ENCODE measurements around the gene LCOR. TPM values are rescaled to one million over a fixed set of nuclear protein-coding genes. Genes with fewer than 3 reads are reported as not detected.

Gene LCOR
- total RNA-seq, 4 donors from 2014 or later = 13.0 to 36.8 (median 17.1) TPM

DNA sequence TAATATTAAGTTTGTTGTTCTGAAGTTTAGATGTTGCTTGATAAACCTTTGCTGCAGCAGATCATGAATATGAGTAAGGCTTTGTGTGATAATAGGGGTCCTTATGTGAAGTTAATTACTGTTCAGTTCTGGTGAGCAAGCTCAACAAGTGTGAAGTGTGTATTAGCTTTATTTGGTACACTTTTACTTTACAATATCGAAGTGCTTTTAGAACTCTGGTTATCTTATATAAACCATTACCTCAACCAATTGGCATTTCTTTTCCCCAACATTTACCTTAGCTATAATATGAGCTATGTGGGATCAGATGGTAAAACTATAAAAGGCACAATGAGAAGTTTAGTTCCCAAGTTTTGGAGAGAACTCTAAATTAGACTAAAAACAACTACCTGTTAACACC lies 127.6 kb downstream of the LCOR start:
- Histone ChIP-seq H3K27me3 (no peaks in the 10 kb centered on the region), H3K4me3 (no peak overlapping the region), H3K9me3 (no peaks in the 10 kb centered on the region), H3K36me3 (peaks cover 19% of the 10 kb centered on the region), H3K4me1 (no peaks in the 10 kb centered on the region), H3K27ac (no peak overlapping the region)
- TF ChIP-seq EP300 (IDR thresholded peaks at IDR 0.05) (no peak), POLR2A (IDR thresholded peaks at IDR 0.05) (no peak)
- no peak for DNase-seq (ENCODE audit: low spot score in 2 of 2)
- WGBS = 93% methylated on average over 1 of the region's 1 CpG

DNA sequence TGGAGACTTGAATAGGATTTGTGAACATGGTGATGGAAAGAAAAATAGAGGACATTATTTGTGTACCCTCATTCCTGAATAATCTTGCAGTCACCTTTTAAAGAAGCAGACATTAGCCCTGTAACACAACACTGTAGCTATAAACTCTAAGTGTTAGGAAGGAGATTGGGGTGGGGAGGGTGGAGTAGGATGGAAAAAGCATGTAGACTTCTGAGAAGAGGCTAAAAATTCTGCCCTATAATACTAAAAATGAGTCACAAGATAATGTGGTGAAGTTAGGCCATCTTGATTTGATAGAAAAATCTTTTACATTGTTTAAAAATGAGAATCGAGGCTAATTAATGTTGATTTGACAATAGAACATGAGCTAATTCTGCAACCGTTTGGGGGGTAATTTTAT lies 128.8 kb downstream of the LCOR start:
- TF ChIP-seq POLR2A (IDR thresholded peaks at IDR 0.05) = no peak
- TF ChIP-seq EP300 (IDR thresholded peaks at IDR 0.05) = no peak
- no peak for TF ChIP-seq POLR2AphosphoS5 (IDR thresholded peaks at IDR 0.05)
- TF ChIP-seq, protein P1, sequence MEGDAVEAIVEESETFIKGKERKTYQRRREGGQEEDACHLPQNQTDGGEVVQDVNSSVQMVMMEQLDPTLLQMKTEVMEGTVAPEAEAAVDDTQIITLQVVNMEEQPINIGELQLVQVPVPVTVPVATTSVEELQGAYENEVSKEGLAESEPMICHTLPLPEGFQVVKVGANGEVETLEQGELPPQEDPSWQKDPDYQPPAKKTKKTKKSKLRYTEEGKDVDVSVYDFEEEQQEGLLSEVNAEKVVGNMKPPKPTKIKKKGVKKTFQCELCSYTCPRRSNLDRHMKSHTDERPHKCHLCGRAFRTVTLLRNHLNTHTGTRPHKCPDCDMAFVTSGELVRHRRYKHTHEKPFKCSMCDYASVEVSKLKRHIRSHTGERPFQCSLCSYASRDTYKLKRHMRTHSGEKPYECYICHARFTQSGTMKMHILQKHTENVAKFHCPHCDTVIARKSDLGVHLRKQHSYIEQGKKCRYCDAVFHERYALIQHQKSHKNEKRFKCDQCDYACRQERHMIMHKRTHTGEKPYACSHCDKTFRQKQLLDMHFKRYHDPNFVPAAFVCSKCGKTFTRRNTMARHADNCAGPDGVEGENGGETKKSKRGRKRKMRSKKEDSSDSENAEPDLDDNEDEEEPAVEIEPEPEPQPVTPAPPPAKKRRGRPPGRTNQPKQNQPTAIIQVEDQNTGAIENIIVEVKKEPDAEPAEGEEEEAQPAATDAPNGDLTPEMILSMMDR (IDR thresholded peaks at IDR 0.05) = no peak
- Histone ChIP-seq H3K36me3 (peaks cover 8% of the 10 kb centered on the region), H3K4me3 (no peak overlapping the region), H3K4me1 (no peaks in the 10 kb centered on the region), H3K27ac (no peak overlapping the region), H3K27me3 (no peaks in the 10 kb centered on the region), H3K9me3 (no peaks in the 10 kb centered on the region)
- DNase-seq (ENCODE audit: low spot score in 2 of 2) = no peak
- WGBS = 80% methylated on average over 2 of the region's 2 CpGs

DNA sequence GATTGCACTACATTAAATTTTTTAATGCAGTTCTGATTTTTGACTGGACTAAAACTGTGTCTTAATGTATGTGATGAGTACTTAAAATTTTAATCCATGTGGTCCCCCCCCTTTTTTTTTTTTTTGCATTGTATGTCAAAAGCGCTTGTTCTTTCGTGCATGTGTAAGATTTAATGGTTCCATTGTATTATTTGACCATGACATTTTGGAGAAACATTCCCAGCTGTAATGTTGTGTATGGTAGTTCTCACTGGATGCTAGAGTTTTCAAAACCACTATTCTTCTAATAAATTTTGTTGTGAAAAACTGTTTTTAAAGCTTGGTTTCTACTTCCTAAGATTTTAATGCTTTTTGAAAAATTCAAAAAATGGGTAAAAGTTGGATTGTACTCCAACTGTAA lies 132.0 kb downstream of the LCOR start:
- H3K4me1 ChIP-seq = no peaks in the 10 kb centered on the region
- H3K27ac ChIP-seq = no peak overlapping the region
- WGBS = 98% methylated on average over 2 of the region's 2 CpGs
- no peaks in the 10 kb centered on the region for H3K9me3 ChIP-seq
- H3K27me3 ChIP-seq = no peaks in the 10 kb centered on the region
- H3K4me3 ChIP-seq = no peak overlapping the region
- H3K36me3 ChIP-seq = peaks cover 2% of the 10 kb centered on the region
- TF ChIP-seq POLR2AphosphoS5 (IDR thresholded peaks at IDR 0.05) (no peak), POLR2A (IDR thresholded peaks at IDR 0.05) (no peak), EP300 (IDR thresholded peaks at IDR 0.05) (no peak)
- TF ChIP-seq, protein P1 (IDR thresholded peaks at IDR 0.05) = no peak
- no peak for DNase-seq (ENCODE audit: low spot score in 2 of 2)

DNA sequence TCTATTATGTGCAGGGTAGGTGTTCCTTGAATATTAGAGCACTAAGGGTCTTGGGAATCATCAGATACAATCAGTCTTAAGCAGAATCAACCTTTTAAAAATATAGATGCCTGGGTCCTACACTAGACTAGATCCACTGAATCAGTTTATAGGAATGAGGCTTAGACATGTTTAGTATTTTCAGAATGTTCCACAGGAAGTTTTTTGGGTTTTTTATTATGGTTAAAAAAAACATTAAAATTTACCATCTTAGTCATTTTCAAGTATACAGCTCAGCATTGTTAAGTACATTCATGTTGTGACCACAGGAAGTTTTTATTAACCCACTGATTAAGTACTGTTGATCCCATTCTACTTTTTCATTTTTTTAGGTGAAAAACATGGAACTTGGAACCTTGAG lies 135.7 kb downstream of the LCOR start:
- H3K36me3 ChIP-seq = no peaks in the 10 kb centered on the region
- H3K9me3 ChIP-seq = no peaks in the 10 kb centered on the region
- no peaks in the 10 kb centered on the region for H3K27me3 ChIP-seq
- H3K4me1 ChIP-seq = no peaks in the 10 kb centered on the region
- TF ChIP-seq EP300 (IDR thresholded peaks at IDR 0.05) = no peak
- TF ChIP-seq POLR2AphosphoS5 (IDR thresholded peaks at IDR 0.05) = no peak
- TF ChIP-seq, protein P1 (IDR thresholded peaks at IDR 0.05) = no peak
- TF ChIP-seq POLR2A (IDR thresholded peaks at IDR 0.05) = no peak
- no peak for DNase-seq (ENCODE audit: low spot score in 2 of 2)
- no peak overlapping the region for H3K4me3 ChIP-seq
- H3K27ac ChIP-seq = no peak overlapping the region

DNA sequence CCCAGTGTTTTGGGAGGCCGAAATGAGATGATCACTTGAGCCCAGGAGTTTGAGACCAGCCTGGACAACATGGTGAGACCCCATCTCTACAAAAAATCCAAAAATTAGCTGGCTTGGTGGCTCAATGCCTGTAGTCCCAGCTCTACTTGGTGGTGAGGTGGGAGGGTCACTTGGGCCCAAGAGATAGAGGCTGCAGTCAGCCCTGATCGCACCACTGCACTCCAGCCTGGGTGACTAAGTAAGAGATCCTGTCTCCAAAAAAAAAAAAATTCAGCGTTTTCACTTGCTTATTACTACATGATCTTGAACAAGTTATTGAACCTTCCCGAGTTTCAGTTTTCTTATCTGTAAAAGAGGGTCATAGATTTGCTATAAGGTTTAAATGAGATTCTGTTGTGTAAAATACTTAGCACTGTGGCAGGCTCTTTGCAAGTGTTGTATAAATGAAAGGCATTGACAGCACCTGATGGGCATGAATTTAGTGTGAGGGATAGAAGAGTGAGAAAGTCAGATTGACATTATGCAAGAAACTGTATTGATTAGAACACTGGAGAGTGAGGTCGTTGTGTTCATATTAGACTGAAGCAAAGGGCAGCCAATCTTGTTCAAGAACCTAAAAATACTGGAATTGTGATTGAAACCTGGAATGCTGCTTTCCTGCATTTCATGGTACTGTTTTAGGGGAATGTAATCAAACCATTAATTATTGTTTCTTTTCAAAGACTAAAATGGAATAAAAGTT lies 136.8 kb downstream of the LCOR start:
- no peaks in the 10 kb centered on the region for H3K36me3 ChIP-seq
- no peaks in the 10 kb centered on the region for H3K9me3 ChIP-seq
- DNase-seq (ENCODE audit: low spot score in 2 of 2) = no peak
- no peaks in the 10 kb centered on the region for H3K27me3 ChIP-seq
- no peak overlapping the region for H3K4me3 ChIP-seq
- H3K27ac ChIP-seq = no peak overlapping the region
- TF ChIP-seq, protein P1 (IDR thresholded peaks at IDR 0.05) = no peak
- TF ChIP-seq EP300 (IDR thresholded peaks at IDR 0.05) (no peak), POLR2AphosphoS5 (IDR thresholded peaks at IDR 0.05) (no peak), POLR2A (IDR thresholded peaks at IDR 0.05) (no peak)
- H3K4me1 ChIP-seq = no peaks in the 10 kb centered on the region
- WGBS = 94% methylated on average over 5 of the region's 5 CpGs

Data from suprapubic skin (tissue), 4 donors.